ENCODE results near the gene CALD1. TPM values are rescaled to one million over a fixed set of nuclear protein-coding genes. Genes with fewer than 3 reads are reported as not detected.

The CALD1 gene
- total RNA-seq, 3 donors from 2014 or later: 252 to 335 (median 266) TPM

GRCh38 chr7:134910968-134911367 is 131.5 kb downstream of the CALD1 start:
- no peak overlapping the region for H3K27ac ChIP-seq
- TF ChIP-seq POLR2AphosphoS5 (IDR thresholded peaks at IDR 0.05) (no peak), CTCF (IDR thresholded peaks at IDR 0.05) (no peak), POLR2A (IDR thresholded peaks at IDR 0.05) (no peak)
- no peaks in the 10 kb centered on the region for H3K27me3 ChIP-seq
- H3K4me1 ChIP-seq: peaks cover 0 to 3% of the 10 kb centered on the region in 2 donors
- H3K36me3 ChIP-seq: no peaks in the 10 kb centered on the region
- no peak overlapping the region for H3K4me3 ChIP-seq
- intact Hi-C loops (cut with DNase I; ENCODE audit: low total_unique reads): no loop called here
- H3K9me3 ChIP-seq: no peaks in the 10 kb centered on the region
- DNase-seq (ENCODE audit: low spot score in 2 of 2): no peak

DNA sequence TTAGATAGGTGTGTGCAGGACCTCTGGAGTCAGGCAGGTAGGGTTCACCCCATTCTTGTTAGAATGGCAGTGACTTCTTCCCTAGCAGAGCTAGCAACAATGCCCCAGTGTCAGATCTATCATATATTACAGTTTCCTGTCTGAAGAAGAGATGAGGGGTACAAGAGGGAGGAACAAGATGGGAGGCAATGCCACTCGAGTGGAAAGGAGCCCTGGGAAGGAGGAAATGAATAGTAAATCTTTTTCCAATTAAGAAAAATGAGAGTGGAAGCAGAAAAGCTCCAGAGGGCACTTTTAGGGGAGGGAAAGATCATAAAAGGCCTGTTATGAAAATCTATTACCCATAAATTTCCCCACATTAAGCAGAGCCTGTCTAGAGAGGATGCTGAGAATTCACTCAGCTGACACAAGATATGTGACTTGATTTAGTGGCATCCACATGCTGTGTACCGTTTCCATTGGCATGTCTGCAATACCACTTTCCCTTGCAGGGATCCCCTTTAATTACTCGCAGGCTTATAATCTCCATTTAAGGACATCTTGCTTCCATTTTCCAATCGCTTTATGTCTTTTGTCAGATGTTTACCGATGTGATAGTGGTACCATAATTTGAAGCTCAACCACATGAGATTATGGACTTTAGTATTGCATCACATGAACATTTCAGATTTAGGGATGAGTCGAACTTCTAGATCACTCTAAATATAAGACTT is 136.9 kb downstream of the CALD1 start:
- no peaks in the 10 kb centered on the region for H3K27me3 ChIP-seq
- DNase-seq (ENCODE audit: low spot score in 2 of 2): no peak
- no peaks in the 10 kb centered on the region for H3K36me3 ChIP-seq
- H3K27ac ChIP-seq: no peak overlapping the region
- no peaks in the 10 kb centered on the region for H3K9me3 ChIP-seq
- no peaks in the 10 kb centered on the region for H3K4me1 ChIP-seq
- TF ChIP-seq CTCF (IDR thresholded peaks at IDR 0.05) (no peak), POLR2A (IDR thresholded peaks at IDR 0.05) (no peak)
- intact Hi-C loops (cut with DNase I; ENCODE audit: low total_unique reads): no loop called here
- no peak overlapping the region for H3K4me3 ChIP-seq

- H3K27ac ChIP-seq: no peak overlapping the region
Observed at GRCh38 chr7:134919240-134919641, 139.8 kb downstream of the CALD1 start.

GRCh38 chr7:134920026-134920753 is 140.8 kb downstream of the CALD1 start:
- peak overlapping the region in 1 of 2 donors; percentile 3 for H3K27ac ChIP-seq
- H3K4me1 ChIP-seq: no peaks in the 10 kb centered on the region
- H3K9me3 ChIP-seq: no peaks in the 10 kb centered on the region
- H3K4me3 ChIP-seq: no peak overlapping the region
- DNase-seq (ENCODE audit: low spot score in 2 of 2): no peak
- intact Hi-C loops (cut with DNase I; ENCODE audit: low total_unique reads): no loop called here
- H3K27me3 ChIP-seq: no peaks in the 10 kb centered on the region
- H3K36me3 ChIP-seq: no peaks in the 10 kb centered on the region
- TF ChIP-seq POLR2A (IDR thresholded peaks at IDR 0.05): no peak
- TF ChIP-seq POLR2AphosphoS5 (IDR thresholded peaks at IDR 0.05): no peak
- TF ChIP-seq CTCF (IDR thresholded peaks at IDR 0.05): no peak

More at GRCh38 chr7:134919240-134919641, 139.8 kb downstream of the CALD1 start:
- DNase-seq (ENCODE audit: low spot score in 2 of 2): no peak
- TF ChIP-seq CTCF (IDR thresholded peaks at IDR 0.05): no peak
- no peak for TF ChIP-seq POLR2A (IDR thresholded peaks at IDR 0.05)
- no peak for TF ChIP-seq POLR2AphosphoS5 (IDR thresholded peaks at IDR 0.05)
- Histone ChIP-seq H3K4me3 (no peak overlapping the region), H3K9me3 (no peaks in the 10 kb centered on the region), H3K36me3 (no peaks in the 10 kb centered on the region), H3K4me1 (no peaks in the 10 kb centered on the region), H3K27me3 (no peaks in the 10 kb centered on the region)
- intact Hi-C loops (cut with DNase I; ENCODE audit: low total_unique reads): no loop called here
